GM23338 (cell line): ENCODE results near the gene DNAJC15. TPM values are rescaled to one million over a fixed set of nuclear protein-coding genes. Genes with fewer than 3 reads are reported as not detected.

Experiments
- ATAC-seq: fragments of 200-7000 bp; cut with Tn5 transposase; 3 replicates; pipeline ENCODE4 v1.9.1; 2020
- DNase-seq: peaks from one replicate; pipeline ENCODE4 v3.0.0-alpha.2; 2015; ENCODE audit warnings: low spot score
- H2AFZ ChIP-seq: fragments of 200-600 bp; sonication (generic); 2 replicates; pipeline ENCODE4 v1.8.0; 2016; ENCODE audit warnings: antibody characterized with exemption, mild to moderate bottlenecking, moderate library complexity
- H3F3A ChIP-seq: fragments of 200-600 bp; sonication (generic); replicated peaks from 2 replicates; pipeline ENCODE4 v1.8.0; 2017; ENCODE audit warnings: antibody characterized with exemption, mixed run types, low read depth
- H3K27ac ChIP-seq: fragments of 200-600 bp; sonication (generic); 2 replicates; pipeline ENCODE4 v1.6.1; 2016; ENCODE audit warnings: low read depth
- H3K27me3 ChIP-seq: fragments of 200-600 bp; sonication (generic); 2 replicates; pipeline ENCODE4 v1.8.0; 2016; ENCODE audit warnings: mild to moderate bottlenecking, mixed run types, moderate library complexity; ENCODE audit not compliant: insufficient read depth
- H3K36me3 ChIP-seq: fragments of 200-600 bp; sonication (generic); 2 replicates; pipeline ENCODE4 v1.8.0; 2016; ENCODE audit warnings: mild to moderate bottlenecking; ENCODE audit not compliant: insufficient read depth
- H3K4me1 ChIP-seq: fragments of 200-600 bp; sonication (generic); 2 replicates; pipeline ENCODE4 v1.8.0; 2016; ENCODE audit warnings: mild to moderate bottlenecking, moderate library complexity; ENCODE audit not compliant: insufficient read depth
- H3K4me2 ChIP-seq: fragments of 200-600 bp; sonication (generic); 2 replicates; pipeline ENCODE4 v1.7.1; 2017; ENCODE audit warnings: mixed run types
- H3K4me3 ChIP-seq: fragments of 200-600 bp; sonication (generic); 2 replicates; pipeline ENCODE4 v1.6.1; 2016; ENCODE audit warnings: mixed run types
- H3K79me2 ChIP-seq: fragments of 200-600 bp; sonication (generic); replicated peaks from 2 replicates; pipeline ENCODE4 v1.8.0; 2017; ENCODE audit warnings: mild to moderate bottlenecking; ENCODE audit not compliant: insufficient read depth
- H3K9me2 ChIP-seq: fragments of 200-600 bp; sonication (generic); 2 replicates; pipeline ENCODE4 v1.8.0; 2017; ENCODE audit not compliant: insufficient read depth
- H4K20me1 ChIP-seq: fragments of 200-600 bp; sonication (generic); replicated peaks from 2 replicates; pipeline ENCODE4 v1.8.0; 2017; ENCODE audit warnings: mild to moderate bottlenecking; ENCODE audit not compliant: insufficient read depth
- H3K27ac Mint-ChIP-seq: 2 replicates; pipeline ENCODE4 v1.8.0; 2020; ENCODE audit warnings: inconsistent platforms, mild to moderate bottlenecking, moderate library complexity, mixed read lengths
- H3K27me3 Mint-ChIP-seq: 3 replicates; pipeline ENCODE4 v1.8.0; 2022; ENCODE audit warnings: low read depth, mild to moderate bottlenecking, moderate library complexity, mixed read lengths, inconsistent platforms; ENCODE audit not compliant: insufficient read depth, poor library complexity
- H3K36me3 Mint-ChIP-seq: 3 replicates; pipeline ENCODE4 v1.8.0; 2021; ENCODE audit warnings: low read depth, mild to moderate bottlenecking, inconsistent platforms, moderate library complexity, mixed read lengths
- H3K4me1 Mint-ChIP-seq: 3 replicates; pipeline ENCODE4 v1.8.0; 2020; ENCODE audit warnings: mild to moderate bottlenecking, inconsistent platforms, mixed read lengths
- H3K4me3 Mint-ChIP-seq: 3 replicates; pipeline ENCODE4 v1.8.0; 2021; ENCODE audit warnings: moderate library complexity, mild to moderate bottlenecking, inconsistent platforms, mixed read lengths
- H3K9me3 Mint-ChIP-seq: 3 replicates; pipeline ENCODE4 v1.8.0; 2020; ENCODE audit warnings: moderate library complexity, mild to moderate bottlenecking, inconsistent platforms, mixed read lengths
- CREB1 ChIP-seq: fragments of 250-450 bp; sonication (Bioruptor Pico); IDR thresholded peaks from 2 replicates; pipeline ENCODE4 v1.5.0; 2020; ENCODE audit warnings: low read depth, mild to moderate bottlenecking, moderate library complexity
- CTCF ChIP-seq, 2 experiments: fragments of 200-600 bp in 1 of 2; sonication (generic) in 1 of 2; conservative IDR thresholded peaks; 2 replicates each; pipeline versions ENCODE4 v1.5.1 to v1.6.1; 2016 to 2017; ENCODE audit warnings: antibody characterized with exemption in 2 of 2, low read depth in 2 of 2, mild to moderate bottlenecking in 2 of 2, moderate library complexity in 1 of 2
- ETS1 ChIP-seq: IDR thresholded peaks from 2 replicates; pipeline ENCODE4 v1.6.1; 2016; ENCODE audit warnings: antibody characterized with exemption
- EZH2 ChIP-seq: fragments of 200-600 bp; sonication (generic); IDR thresholded peaks from one replicate; pipeline ENCODE4 v1.8.0; 2017; ENCODE audit warnings: antibody characterized with exemption, mild to moderate bottlenecking, low read depth; ENCODE audit not compliant: unreplicated experiment
- JUNB ChIP-seq: IDR thresholded peaks from one replicate; pipeline ENCODE4 v1.6.1; 2016; ENCODE audit warnings: antibody characterized with exemption; ENCODE audit not compliant: unreplicated experiment
- NANOG ChIP-seq: IDR thresholded peaks from 2 replicates; pipeline ENCODE4 v1.6.1; 2016; ENCODE audit warnings: antibody characterized with exemption, borderline replicate concordance
- POLR2AphosphoS5 ChIP-seq: IDR thresholded peaks from 2 replicates; pipeline ENCODE4 v1.6.1; 2016; ENCODE audit warnings: antibody characterized with exemption, low read depth
- STAT1 ChIP-seq: IDR thresholded peaks from one replicate; pipeline ENCODE4 v1.6.1; 2016; ENCODE audit warnings: antibody characterized with exemption; ENCODE audit not compliant: unreplicated experiment
- polyA plus RNA-seq: library from polyadenylated mRNA; unstranded; fragments of >200 nt; fragmentation: Nextera tagmentation; extraction: Ambion mirVana; gene quantifications from 2 replicates; pipeline ENCODE4 v1.2.1, GENCODE V29; 2016
- total RNA-seq: library from RNA; depleted of rRNA; stranded (reverse); fragments of >200 nt; shearing (Covaris generic); gene quantifications from 2 replicates; pipeline ENCODE4 v1.2.3, GENCODE V29; 2014
- TF ChIP-seq, protein P1 (sequence below): fragments of 250-450 bp; sonication (Bioruptor Pico); IDR thresholded peaks from 2 replicates; pipeline ENCODE4 v1.5.0; 2020; ENCODE audit warnings: mild to moderate bottlenecking, moderate library complexity
- TF ChIP-seq, protein P2 (sequence below): IDR thresholded peaks from one replicate; pipeline ENCODE4 v1.6.1; 2018; ENCODE audit warnings: antibody characterized with exemption; ENCODE audit not compliant: unreplicated experiment

The DNAJC15 gene
- total and polyA plus RNA-seq, 2 experiments from 2014 or later = 11.4 to 80.4 TPM

GRCh38 chr13:43143591-43143990 lies 120.2 kb downstream of the DNAJC15 start:
- peaks cover 11% of the 10 kb centered on the region for H3K9me2 ChIP-seq
- DNase-seq = no peak
- H3K27me3 ChIP-seq = no peaks in the 10 kb centered on the region
- no peak overlapping the region for H2AFZ ChIP-seq
- Mint-ChIP-seq H3K27me3 (no peaks in the 10 kb centered on the region), H3K4me1 (peaks cover 39% of the 10 kb centered on the region), H3K36me3 (no peaks in the 10 kb centered on the region), H3K27ac (no peak overlapping the region), H3K9me3 (no peaks in the 10 kb centered on the region), H3K4me3 (no peak overlapping the region)
- ATAC-seq = no peak
- H3K4me1 ChIP-seq = peaks cover 14% of the 10 kb centered on the region
- H3K4me2 ChIP-seq = no peak overlapping the region
- no peak overlapping the region for H3K27ac ChIP-seq
- no peaks in the 10 kb centered on the region for H3K36me3 ChIP-seq
- no peaks in the 10 kb centered on the region for H4K20me1 ChIP-seq
- TF ChIP-seq NANOG = no peak
- no peak for TF ChIP-seq STAT1
- TF ChIP-seq ETS1 = no peak
- no peak for TF ChIP-seq CTCF (conservative IDR thresholded peaks at IDR 0.05; ENCODE audit: low read depth in 2 of 2)
- no peak for TF ChIP-seq JUNB
- TF ChIP-seq, protein P1, sequence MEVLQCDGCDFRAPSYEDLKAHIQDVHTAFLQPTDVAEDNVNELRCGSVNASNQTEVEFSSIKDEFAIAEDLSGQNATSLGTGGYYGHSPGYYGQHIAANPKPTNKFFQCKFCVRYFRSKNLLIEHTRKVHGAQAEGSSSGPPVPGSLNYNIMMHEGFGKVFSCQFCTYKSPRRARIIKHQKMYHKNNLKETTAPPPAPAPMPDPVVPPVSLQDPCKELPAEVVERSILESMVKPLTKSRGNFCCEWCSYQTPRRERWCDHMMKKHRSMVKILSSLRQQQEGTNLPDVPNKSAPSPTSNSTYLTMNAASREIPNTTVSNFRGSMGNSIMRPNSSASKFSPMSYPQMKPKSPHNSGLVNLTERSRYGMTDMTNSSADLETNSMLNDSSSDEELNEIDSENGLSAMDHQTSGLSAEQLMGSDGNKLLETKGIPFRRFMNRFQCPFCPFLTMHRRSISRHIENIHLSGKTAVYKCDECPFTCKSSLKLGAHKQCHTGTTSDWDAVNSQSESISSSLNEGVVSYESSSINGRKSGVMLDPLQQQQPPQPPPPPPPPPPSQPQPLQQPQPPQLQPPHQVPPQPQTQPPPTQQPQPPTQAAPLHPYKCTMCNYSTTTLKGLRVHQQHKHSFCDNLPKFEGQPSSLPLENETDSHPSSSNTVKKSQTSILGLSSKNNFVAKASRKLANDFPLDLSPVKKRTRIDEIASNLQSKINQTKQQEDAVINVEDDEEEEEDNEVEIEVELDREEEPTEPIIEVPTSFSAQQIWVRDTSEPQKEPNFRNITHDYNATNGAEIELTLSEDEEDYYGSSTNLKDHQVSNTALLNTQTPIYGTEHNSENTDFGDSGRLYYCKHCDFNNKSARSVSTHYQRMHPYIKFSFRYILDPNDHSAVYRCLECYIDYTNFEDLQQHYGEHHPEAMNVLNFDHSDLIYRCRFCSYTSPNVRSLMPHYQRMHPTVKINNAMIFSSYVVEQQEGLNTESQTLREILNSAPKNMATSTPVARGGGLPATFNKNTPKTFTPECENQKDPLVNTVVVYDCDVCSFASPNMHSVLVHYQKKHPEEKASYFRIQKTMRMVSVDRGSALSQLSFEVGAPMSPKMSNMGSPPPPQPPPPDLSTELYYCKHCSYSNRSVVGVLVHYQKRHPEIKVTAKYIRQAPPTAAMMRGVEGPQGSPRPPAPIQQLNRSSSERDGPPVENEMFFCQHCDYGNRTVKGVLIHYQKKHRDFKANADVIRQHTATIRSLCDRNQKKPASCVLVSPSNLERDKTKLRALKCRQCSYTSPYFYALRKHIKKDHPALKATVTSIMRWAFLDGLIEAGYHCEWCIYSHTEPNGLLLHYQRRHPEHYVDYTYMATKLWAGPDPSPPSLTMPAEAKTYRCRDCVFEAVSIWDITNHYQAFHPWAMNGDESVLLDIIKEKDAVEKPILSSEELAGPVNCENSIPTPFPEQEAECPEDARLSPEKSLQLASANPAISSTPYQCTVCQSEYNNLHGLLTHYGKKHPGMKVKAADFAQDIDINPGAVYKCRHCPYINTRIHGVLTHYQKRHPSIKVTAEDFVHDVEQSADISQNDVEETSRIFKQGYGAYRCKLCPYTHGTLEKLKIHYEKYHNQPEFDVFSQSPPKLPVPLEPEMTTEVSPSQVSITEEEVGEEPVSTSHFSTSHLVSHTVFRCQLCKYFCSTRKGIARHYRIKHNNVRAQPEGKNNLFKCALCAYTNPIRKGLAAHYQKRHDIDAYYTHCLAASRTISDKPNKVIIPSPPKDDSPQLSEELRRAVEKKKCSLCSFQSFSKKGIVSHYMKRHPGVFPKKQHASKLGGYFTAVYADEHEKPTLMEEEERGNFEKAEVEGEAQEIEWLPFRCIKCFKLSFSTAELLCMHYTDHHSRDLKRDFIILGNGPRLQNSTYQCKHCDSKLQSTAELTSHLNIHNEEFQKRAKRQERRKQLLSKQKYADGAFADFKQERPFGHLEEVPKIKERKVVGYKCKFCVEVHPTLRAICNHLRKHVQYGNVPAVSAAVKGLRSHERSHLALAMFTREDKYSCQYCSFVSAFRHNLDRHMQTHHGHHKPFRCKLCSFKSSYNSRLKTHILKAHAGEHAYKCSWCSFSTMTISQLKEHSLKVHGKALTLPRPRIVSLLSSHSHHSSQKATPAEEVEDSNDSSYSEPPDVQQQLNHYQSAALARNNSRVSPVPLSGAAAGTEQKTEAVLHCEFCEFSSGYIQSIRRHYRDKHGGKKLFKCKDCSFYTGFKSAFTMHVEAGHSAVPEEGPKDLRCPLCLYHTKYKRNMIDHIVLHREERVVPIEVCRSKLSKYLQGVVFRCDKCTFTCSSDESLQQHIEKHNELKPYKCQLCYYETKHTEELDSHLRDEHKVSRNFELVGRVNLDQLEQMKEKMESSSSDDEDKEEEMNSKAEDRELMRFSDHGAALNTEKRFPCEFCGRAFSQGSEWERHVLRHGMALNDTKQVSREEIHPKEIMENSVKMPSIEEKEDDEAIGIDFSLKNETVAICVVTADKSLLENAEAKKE (CRISPR knock-in tag) = no peak
- no peak for TF ChIP-seq POLR2AphosphoS5
- no peak for TF ChIP-seq EZH2
- TF ChIP-seq, protein P2, sequence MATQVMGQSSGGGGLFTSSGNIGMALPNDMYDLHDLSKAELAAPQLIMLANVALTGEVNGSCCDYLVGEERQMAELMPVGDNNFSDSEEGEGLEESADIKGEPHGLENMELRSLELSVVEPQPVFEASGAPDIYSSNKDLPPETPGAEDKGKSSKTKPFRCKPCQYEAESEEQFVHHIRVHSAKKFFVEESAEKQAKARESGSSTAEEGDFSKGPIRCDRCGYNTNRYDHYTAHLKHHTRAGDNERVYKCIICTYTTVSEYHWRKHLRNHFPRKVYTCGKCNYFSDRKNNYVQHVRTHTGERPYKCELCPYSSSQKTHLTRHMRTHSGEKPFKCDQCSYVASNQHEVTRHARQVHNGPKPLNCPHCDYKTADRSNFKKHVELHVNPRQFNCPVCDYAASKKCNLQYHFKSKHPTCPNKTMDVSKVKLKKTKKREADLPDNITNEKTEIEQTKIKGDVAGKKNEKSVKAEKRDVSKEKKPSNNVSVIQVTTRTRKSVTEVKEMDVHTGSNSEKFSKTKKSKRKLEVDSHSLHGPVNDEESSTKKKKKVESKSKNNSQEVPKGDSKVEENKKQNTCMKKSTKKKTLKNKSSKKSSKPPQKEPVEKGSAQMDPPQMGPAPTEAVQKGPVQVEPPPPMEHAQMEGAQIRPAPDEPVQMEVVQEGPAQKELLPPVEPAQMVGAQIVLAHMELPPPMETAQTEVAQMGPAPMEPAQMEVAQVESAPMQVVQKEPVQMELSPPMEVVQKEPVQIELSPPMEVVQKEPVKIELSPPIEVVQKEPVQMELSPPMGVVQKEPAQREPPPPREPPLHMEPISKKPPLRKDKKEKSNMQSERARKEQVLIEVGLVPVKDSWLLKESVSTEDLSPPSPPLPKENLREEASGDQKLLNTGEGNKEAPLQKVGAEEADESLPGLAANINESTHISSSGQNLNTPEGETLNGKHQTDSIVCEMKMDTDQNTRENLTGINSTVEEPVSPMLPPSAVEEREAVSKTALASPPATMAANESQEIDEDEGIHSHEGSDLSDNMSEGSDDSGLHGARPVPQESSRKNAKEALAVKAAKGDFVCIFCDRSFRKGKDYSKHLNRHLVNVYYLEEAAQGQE = no peak
- no peak for TF ChIP-seq CREB1
- H3K79me2 ChIP-seq = no peaks in the 10 kb centered on the region
- no peak overlapping the region for H3K4me3 ChIP-seq
- H3F3A ChIP-seq = no peaks in the 10 kb centered on the region
